Karpas-422 (cell line): ENCODE data around the gene YDJC. TPM values are rescaled to one million over a fixed set of nuclear protein-coding genes. Genes with fewer than 3 reads are reported as not detected.

Source experiments
- DNase-seq: peaks from one replicate; pipeline ENCODE4 v3.0.0-alpha.2; 2015
- H2AFZ ChIP-seq: fragments of 200-600 bp; sonication (generic); 2 replicates; pipeline ENCODE4 v1.6.1; 2014; ENCODE audit warnings: antibody characterized with exemption, low read length, mixed read lengths
- H3K27ac ChIP-seq: fragments of 200-600 bp; sonication (generic); 2 replicates; pipeline ENCODE4 v1.5.1; 2014; ENCODE audit warnings: mild to moderate bottlenecking, low read length, moderate library complexity
- H3K27me3 ChIP-seq: fragments of 200-600 bp; sonication (generic); 2 replicates; pipeline ENCODE4 v1.6.1; 2014; ENCODE audit warnings: low read length, mixed read lengths
- H3K36me3 ChIP-seq: fragments of 200-600 bp; sonication (generic); 2 replicates; pipeline ENCODE4 v1.6.1; 2014; ENCODE audit warnings: low read length, mixed read lengths; ENCODE audit not compliant: insufficient read depth
- H3K4me1 ChIP-seq: fragments of 200-600 bp; sonication (generic); 2 replicates; pipeline ENCODE4 v1.6.1; 2014; ENCODE audit warnings: mild to moderate bottlenecking, low read length, mixed read lengths
- H3K4me2 ChIP-seq: fragments of 200-600 bp; sonication (generic); 2 replicates; pipeline ENCODE4 v1.6.1; 2014; ENCODE audit warnings: low read length, low read depth, mild to moderate bottlenecking; ENCODE audit not compliant: poor library complexity, severe bottlenecking
- H3K4me3 ChIP-seq: fragments of 200-600 bp; sonication (generic); 2 replicates; pipeline ENCODE4 v1.5.1; 2014; ENCODE audit warnings: mild to moderate bottlenecking, antibody characterized with exemption, low read length, mixed read lengths
- H3K79me2 ChIP-seq: fragments of 200-600 bp; sonication (generic); 2 replicates; pipeline ENCODE4 v1.6.1; 2014; ENCODE audit warnings: mild to moderate bottlenecking, low read length, mixed read lengths
- H3K9ac ChIP-seq: fragments of 200-600 bp; sonication (generic); 2 replicates; pipeline ENCODE4 v1.6.0; 2014; ENCODE audit warnings: low read length
- H3K9me2 ChIP-seq: fragments of 200-600 bp; sonication (generic), shearing (Covaris generic); replicated peaks from 2 replicates; pipeline ENCODE4 v1.6.0; 2014; ENCODE audit warnings: mild to moderate bottlenecking, low read length, moderate library complexity; ENCODE audit not compliant: insufficient read depth
- H3K9me3 ChIP-seq: fragments of 300-700, 200-600 bp; sonication (generic); 2 replicates; pipeline ENCODE4 v1.6.1; 2014; ENCODE audit warnings: low read length, mixed read lengths
- H4K20me1 ChIP-seq: fragments of 200-600 bp; sonication (generic); 2 replicates; pipeline ENCODE4 v1.6.1; 2014; ENCODE audit warnings: mild to moderate bottlenecking, antibody characterized with exemption, low read length, low read depth; ENCODE audit not compliant: insufficient read depth
- total RNA-seq: library from RNA; depleted of rRNA; stranded (reverse); fragments of >200 nt; shearing (Covaris generic); gene quantifications from 2 replicates; pipeline ENCODE4 v1.2.3, GENCODE V29; 2014; ENCODE audit warnings: low replicate concordance

The YDJC gene
- total RNA-seq, 1 experiment from 2014 or later, result 59.1 TPM

GRCh38 chr22:21657020-21657359, 27.2 kb upstream of the YDJC start:
- Histone ChIP-seq H3K9ac (peak overlapping the region; percentile 79), H3K27me3 (no peaks in the 10 kb centered on the region), H3K9me3 (no peaks in the 10 kb centered on the region), H3K4me3 (peak overlapping the region; percentile 78; the same call in 1 of the 2 replicates), H2AFZ (peak overlapping the region; percentile 14; the same call in 1 of the 2 replicates), H3K27ac (no peak overlapping the region), H3K79me2 (peaks cover 11% of the 10 kb centered on the region), H3K36me3 (0 out of 2 replicates have a peak, but pooled peaks cover 4% of the 10 kb centered on the region), H3K4me1 (peaks cover 27% of the 10 kb centered on the region), H3K9me2 (no peaks in the 10 kb centered on the region), H4K20me1 (no peaks in the 10 kb centered on the region), H3K4me2 (peak overlapping the region; percentile 86)
- no peak for DNase-seq

- Histone ChIP-seq H4K20me1 (no peaks in the 10 kb centered on the region), H3K79me2 (peaks cover 11% of the 10 kb centered on the region), H2AFZ (peak overlapping the region; percentile 77; the same call in 1 of the 2 replicates), H3K4me3 (peak overlapping the region; percentile 77), H3K4me1 (peaks cover 32% of the 10 kb centered on the region), H3K27ac (peak overlapping the region; percentile 44; the same call in 1 of the 2 replicates), H3K9ac (peak overlapping the region; percentile 80), H3K36me3 (peaks cover 4% of the 10 kb centered on the region; the same call in 1 of the 2 replicates), H3K9me3 (no peaks in the 10 kb centered on the region), H3K27me3 (no peaks in the 10 kb centered on the region), H3K9me2 (no peaks in the 10 kb centered on the region), H3K4me2 (peak overlapping the region; percentile 94)
- DNase-seq, result peak; percentile 60
Measured at GRCh38 chr22:21652547-21653545, 23.0 kb upstream of the YDJC start.

- Histone ChIP-seq H3K4me3 (peak overlapping the region; percentile 77), H4K20me1 (no peaks in the 10 kb centered on the region), H3K4me1 (peaks cover 26% of the 10 kb centered on the region), H3K9me2 (no peaks in the 10 kb centered on the region), H3K36me3 (peaks cover 4% of the 10 kb centered on the region; the same call in 1 of the 2 replicates), H3K4me2 (peak overlapping the region; percentile 94), H3K9ac (peak overlapping the region; percentile 80), H2AFZ (peak overlapping the region; percentile 77), H3K79me2 (peaks cover 11% of the 10 kb centered on the region), H3K27ac (peak overlapping the region; percentile 44; the same call in 1 of the 2 replicates), H3K27me3 (no peaks in the 10 kb centered on the region), H3K9me3 (no peaks in the 10 kb centered on the region)
- peak; percentile 97 for DNase-seq
Measured at GRCh38 chr22:21652010-21652546, 22.3 kb upstream of the YDJC start.

- Histone ChIP-seq H3K27ac (peak overlapping the region; percentile 61), H3K27me3 (no peaks in the 10 kb centered on the region), H3K4me2 (peak overlapping the region; percentile 94), H3K79me2 (peaks cover 11% of the 10 kb centered on the region), H3K4me1 (peaks cover 21% of the 10 kb centered on the region), H3K9me3 (no peaks in the 10 kb centered on the region), H4K20me1 (no peaks in the 10 kb centered on the region), H3K36me3 (peaks cover 4% of the 10 kb centered on the region; the same call in 1 of the 2 replicates), H2AFZ (peak overlapping the region; percentile 90), H3K9ac (peak overlapping the region; percentile 80), H3K4me3 (peak overlapping the region; percentile 77), H3K9me2 (no peaks in the 10 kb centered on the region)
- DNase-seq, result peak; percentile 65
Measured at GRCh38 chr22:21651521-21652009, 21.7 kb upstream of the YDJC start.

GRCh38 chr22:21650823-21651520, 21.1 kb upstream of the YDJC start:
- Histone ChIP-seq H4K20me1 (no peaks in the 10 kb centered on the region), H3K9me3 (no peaks in the 10 kb centered on the region), H3K4me1 (peaks cover 21% of the 10 kb centered on the region), H3K9me2 (no peaks in the 10 kb centered on the region), H3K9ac (peak overlapping the region; percentile 80), H2AFZ (peak overlapping the region; percentile 90), H3K79me2 (peaks cover 11% of the 10 kb centered on the region), H3K4me2 (peak overlapping the region; percentile 94), H3K27ac (peak overlapping the region; percentile 61), H3K4me3 (peak overlapping the region; percentile 77), H3K36me3 (peaks cover 4% of the 10 kb centered on the region; the same call in 1 of the 2 replicates), H3K27me3 (no peaks in the 10 kb centered on the region)
- DNase-seq, result no peak

- DNase-seq, result no peak
- H2AFZ ChIP-seq, result no peak overlapping the region
Measured at GRCh38 chr22:21650280-21650679, 20.5 kb upstream of the YDJC start.

GRCh38 chr22:21646608-21647590, 17.1 kb upstream of the YDJC start:
- Histone ChIP-seq H3K27ac (no peak overlapping the region), H3K79me2 (peaks cover 11% of the 10 kb centered on the region), H3K4me3 (no peak overlapping the region), H2AFZ (no peak overlapping the region), H3K9ac (no peak overlapping the region), H3K36me3 (no peaks in the 10 kb centered on the region; the same call in 1 of the 2 replicates), H3K9me3 (no peaks in the 10 kb centered on the region), H3K27me3 (no peaks in the 10 kb centered on the region), H3K4me1 (peaks cover 22% of the 10 kb centered on the region), H3K4me2 (no peak overlapping the region), H4K20me1 (no peaks in the 10 kb centered on the region; the same call in 1 of the 2 replicates), H3K9me2 (no peaks in the 10 kb centered on the region)
- peak; percentile 94 for DNase-seq

More at GRCh38 chr22:21650280-21650679, 20.5 kb upstream of the YDJC start:
- no peak overlapping the region for H3K4me3 ChIP-seq
- H3K27ac ChIP-seq, result no peak overlapping the region
- peaks cover 11% of the 10 kb centered on the region for H3K79me2 ChIP-seq
- no peaks in the 10 kb centered on the region for H3K27me3 ChIP-seq
- peaks cover 21% of the 10 kb centered on the region for H3K4me1 ChIP-seq
- H3K36me3 ChIP-seq, result peaks cover 4% of the 10 kb centered on the region; the same call in 1 of the 2 replicates
- H3K9ac ChIP-seq, result no peak overlapping the region
- H3K9me2 ChIP-seq, result no peaks in the 10 kb centered on the region
- H3K4me2 ChIP-seq, result peak overlapping the region; percentile 94
- H3K9me3 ChIP-seq, result no peaks in the 10 kb centered on the region
- H4K20me1 ChIP-seq, result no peaks in the 10 kb centered on the region
